NCI-H1694 treated with DMSO at 0.1 percent for 48 hours (cell line): ENCODE measurements around the gene TMEM144.
"Not testable (repeated sequence)": the region's sequence is repeated elsewhere in the genome, so short reads cannot be mapped to it uniquely, and the experiment has no call there.

Source experiments
- DNase-seq: peaks from one replicate; lab custom pipeline; 2025; lab: John Stamatoyannopoulos, UW

TMEM144 gene

GRCh38 chr4:158238575-158238974 is 28.3 kb downstream of the TMEM144 start:
- DNase-seq, result no peak

GRCh38 chr4:158239196-158239595 is 28.9 kb downstream of the TMEM144 start:
- no peak for DNase-seq

GRCh38 chr4:158243071-158243470 is 32.8 kb downstream of the TMEM144 start:
- DNase-seq, result no peak

- DNase-seq, result no peak
These were observed 40.0 kb downstream of the TMEM144 start for GRCh38 chr4:158250321-158250720.

- peak; percentile 26 for DNase-seq
These were observed 43.2 kb downstream of the TMEM144 start for GRCh38 chr4:158253350-158253980.

- no peak for DNase-seq
These were observed 44.0 kb downstream of the TMEM144 start for GRCh38 chr4:158254292-158254691.

GRCh38 chr4:158255727-158256324 is 45.5 kb downstream of the TMEM144 start:
- peak; percentile 12 for DNase-seq

- DNase-seq, result peak; percentile 23
These were observed 49.8 kb downstream of the TMEM144 start for GRCh38 chr4:158259955-158260575.

GRCh38 chr4:158261480-158261879 is 51.2 kb downstream of the TMEM144 start:
- DNase-seq, result no peak

- no peak for DNase-seq
These were observed 58.3 kb downstream of the TMEM144 start for GRCh38 chr4:158268553-158268952.

GRCh38 chr4:158274636-158275035 is 64.3 kb downstream of the TMEM144 start:
- DNase-seq, result no peak

GRCh38 chr4:158277558-158277957 is 67.3 kb downstream of the TMEM144 start:
- DNase-seq, result no peak

- DNase-seq, result not testable (repeated sequence)
These were observed 68.8 kb downstream of the TMEM144 start for GRCh38 chr4:158279052-158279451.

- no peak for DNase-seq
These were observed 70.6 kb downstream of the TMEM144 start for GRCh38 chr4:158280856-158281255.

- DNase-seq, result no peak
These were observed 72.0 kb downstream of the TMEM144 start for GRCh38 chr4:158282252-158282651.

- DNase-seq, result no peak
These were observed 75.3 kb downstream of the TMEM144 start for GRCh38 chr4:158285429-158286216.

GRCh38 chr4:158290912-158291311 is 80.6 kb downstream of the TMEM144 start:
- DNase-seq, result no peak

GRCh38 chr4:158291334-158292055 is 81.2 kb downstream of the TMEM144 start:
- no peak for DNase-seq

- no peak for DNase-seq
These were observed 81.9 kb downstream of the TMEM144 start for GRCh38 chr4:158292156-158292555.

GRCh38 chr4:158295053-158295452 is 84.8 kb downstream of the TMEM144 start:
- no peak for DNase-seq

- no peak for DNase-seq
These were observed 87.6 kb downstream of the TMEM144 start for GRCh38 chr4:158297866-158298265.

GRCh38 chr4:158299459-158300007 is 89.2 kb downstream of the TMEM144 start:
- DNase-seq, result no peak
